GM23248 (cell line): ENCODE results near the gene ITGAL.

Source experiments
- EZH2 ChIP-seq: fragments of 200-600 bp; sonication (generic); IDR thresholded peaks from 2 replicates; pipeline ENCODE4 v1.6.1; 2018; ENCODE audit warnings: antibody characterized with exemption, mild to moderate bottlenecking; ENCODE audit not compliant: insufficient read depth, poor library complexity, severe bottlenecking
- EZH2phosphoT487 ChIP-seq: fragments of 200-600 bp; sonication (generic); IDR thresholded peaks from 2 replicates; pipeline ENCODE4 v1.6.1; 2018; ENCODE audit warnings: antibody characterized with exemption, moderate library complexity, mild to moderate bottlenecking, low read depth; ENCODE audit not compliant: insufficient read depth

GRCh38 chr16:30447512-30448226 lies 24.9 kb upstream of the ITGAL start:
- TF ChIP-seq EZH2 (no peak), EZH2phosphoT487 (no peak)
